ENCODE data around the gene LRP1B.

Gene LRP1B

GRCh38 chr2:142131010-142131669, at the start of gene LRP1B:
Gene LRP1B (minus strand): TSS chr2:142131016. CDS start chr2:142130729, 287 bp downstream.
- no peak for DNase-seq (ENCODE audit: low spot score)

- no peak for DNase-seq (ENCODE audit: low spot score)
These were observed 48.9 kb upstream of the LRP1B start for GRCh38 chr2:142179686-142180085.

GRCh38 chr2:142178604-142179003, 47.8 kb upstream of the LRP1B start:
- DNase-seq (ENCODE audit: low spot score): no peak

GRCh38 chr2:142176941-142177340, 46.1 kb upstream of the LRP1B start:
- no peak for DNase-seq (ENCODE audit: low spot score)

GRCh38 chr2:142175813-142176338, 45.1 kb upstream of the LRP1B start:
- no peak for DNase-seq (ENCODE audit: low spot score)

GRCh38 chr2:142174176-142174575, 43.4 kb upstream of the LRP1B start:
- no peak for DNase-seq (ENCODE audit: low spot score)

- no peak for DNase-seq (ENCODE audit: low spot score)
These were observed 40.0 kb upstream of the LRP1B start for GRCh38 chr2:142170847-142171246.

GRCh38 chr2:142165790-142166189, 35.0 kb upstream of the LRP1B start:
- peak; percentile 56 for DNase-seq (ENCODE audit: low spot score)

- no peak for DNase-seq (ENCODE audit: low spot score)
These were observed 22.8 kb upstream of the LRP1B start for GRCh38 chr2:142153601-142154000.

GRCh38 chr2:142150453-142150852, 19.6 kb upstream of the LRP1B start:
- DNase-seq (ENCODE audit: low spot score): no peak

GRCh38 chr2:142144547-142144946, 13.7 kb upstream of the LRP1B start:
- DNase-seq (ENCODE audit: low spot score): no peak

GRCh38 chr2:142142595-142142994, 11.8 kb upstream of the LRP1B start:
- DNase-seq (ENCODE audit: low spot score): no peak

- peak; percentile 51 for DNase-seq (ENCODE audit: low spot score)
These were observed 9.6 kb upstream of the LRP1B start for GRCh38 chr2:142140434-142140845.

GRCh38 chr2:142139384-142139783, 8.6 kb upstream of the LRP1B start:
- no peak for DNase-seq (ENCODE audit: low spot score)

GRCh38 chr2:142136571-142136970, 5.8 kb upstream of the LRP1B start:
- DNase-seq (ENCODE audit: low spot score): no peak

GRCh38 chr2:142134911-142135310, 4.1 kb upstream of the LRP1B start:
- DNase-seq (ENCODE audit: low spot score): no peak

GRCh38 chr2:142130111-142131009, 456 bp downstream of the LRP1B start:
- no peak for DNase-seq (ENCODE audit: low spot score)

GRCh38 chr2:142128105-142128504, 2.7 kb downstream of the LRP1B start:
- no peak for DNase-seq (ENCODE audit: low spot score)

- DNase-seq (ENCODE audit: low spot score): no peak
These were observed 3.6 kb downstream of the LRP1B start for GRCh38 chr2:142127248-142127647.

GRCh38 chr2:142124706-142125105, 6.1 kb downstream of the LRP1B start:
- DNase-seq (ENCODE audit: low spot score): no peak

- no peak for DNase-seq (ENCODE audit: low spot score)
These were observed 11.5 kb downstream of the LRP1B start for GRCh38 chr2:142119347-142119746.

GRCh38 chr2:142112757-142113221, 18.0 kb downstream of the LRP1B start:
- peak; percentile 64 for DNase-seq (ENCODE audit: low spot score)
